CD4-positive, alpha-beta T cell treated with Interferon gamma for 1 hour (primary cell): ENCODE data around the gene RCAN1.
"Not testable (repeated sequence)": the region's sequence is repeated elsewhere in the genome, so short reads cannot be mapped to it uniquely, and the experiment has no call there.

Experiments used
- DNase-seq: peaks from one replicate; pipeline ENCODE4 v3.0.0-alpha.2; 2020

The RCAN1 gene

GRCh38 chr21:34511787-34512455 is 103.0 kb downstream of the RCAN1 start, which contains the start of gene KCNE1:
Gene KCNE1, minus strand, starts transcription at chr21:34512210. Its CDS starts 62,576 bp downstream, at chr21:34449634.
- peak; percentile 70 for DNase-seq

DNA sequence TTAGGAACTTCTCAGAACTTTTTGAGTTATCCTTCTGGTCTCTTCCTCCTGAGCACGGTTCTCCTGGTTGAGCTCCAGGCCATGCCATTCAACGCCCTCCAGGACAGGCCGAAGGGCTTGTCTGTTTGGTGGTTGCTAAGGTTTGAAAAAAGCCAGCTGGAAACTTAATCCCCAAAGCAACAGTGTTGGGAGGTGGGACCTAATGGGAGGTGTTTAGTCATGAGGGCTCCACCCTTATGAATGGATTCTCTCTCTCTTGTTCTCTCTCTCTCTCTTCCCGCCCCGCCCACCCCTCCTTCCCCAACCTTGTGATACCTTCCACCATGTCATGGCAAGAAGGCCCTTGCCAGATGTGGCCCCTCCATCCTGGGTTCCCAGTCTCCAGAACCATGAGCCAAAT is 103.7 kb downstream of the RCAN1 start:
- DNase-seq = peak; percentile 20

GRCh38 chr21:34510148-34511142 is 104.5 kb downstream of the RCAN1 start:
- peak; percentile 59 for DNase-seq

GRCh38 chr21:34509151-34509550 is 105.8 kb downstream of the RCAN1 start:
- no peak for DNase-seq

DNA sequence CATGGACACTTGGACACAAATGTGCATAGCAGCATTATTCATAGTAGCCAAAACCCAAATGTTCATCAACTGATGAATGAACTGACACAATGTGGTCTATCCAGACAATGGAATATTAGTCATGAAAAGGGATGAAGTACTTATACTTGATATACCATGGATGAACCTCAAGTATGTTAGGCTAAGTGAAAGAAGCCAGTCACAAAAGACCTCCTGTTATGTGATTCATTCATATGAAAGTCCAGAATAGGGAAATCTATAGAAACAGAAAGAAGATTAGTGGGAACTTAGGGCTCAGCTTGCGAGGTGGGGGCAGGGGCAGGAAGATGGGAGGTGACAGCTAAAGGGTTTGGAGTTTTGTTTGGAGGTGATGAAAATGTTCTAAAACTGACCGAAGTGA is 110.3 kb downstream of the RCAN1 start:
- DNase-seq = no peak

GRCh38 chr21:34502480-34503106 is 112.3 kb downstream of the RCAN1 start:
- no peak for DNase-seq

GRCh38 chr21:34501716-34502115 is 113.2 kb downstream of the RCAN1 start:
- DNase-seq = no peak

DNA sequence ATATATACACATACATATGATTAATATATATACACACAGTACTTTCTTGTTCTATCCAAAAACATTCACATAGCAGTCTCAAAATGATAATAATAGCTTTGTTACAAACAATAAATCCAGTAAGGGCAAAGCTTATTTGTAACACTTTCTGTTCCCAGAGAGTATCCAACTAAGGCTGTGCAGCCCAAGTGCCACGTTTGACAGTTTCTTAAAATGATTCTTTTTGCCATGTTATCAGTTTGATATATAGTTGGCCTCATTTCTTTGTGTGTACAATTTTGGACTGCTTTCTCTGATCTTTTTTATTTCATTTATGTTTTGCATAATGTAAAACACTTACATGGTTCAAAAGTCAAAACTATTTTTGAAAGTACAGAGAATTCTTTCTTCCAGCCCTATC is 114.7 kb downstream of the RCAN1 start:
- no peak for DNase-seq

DNA sequence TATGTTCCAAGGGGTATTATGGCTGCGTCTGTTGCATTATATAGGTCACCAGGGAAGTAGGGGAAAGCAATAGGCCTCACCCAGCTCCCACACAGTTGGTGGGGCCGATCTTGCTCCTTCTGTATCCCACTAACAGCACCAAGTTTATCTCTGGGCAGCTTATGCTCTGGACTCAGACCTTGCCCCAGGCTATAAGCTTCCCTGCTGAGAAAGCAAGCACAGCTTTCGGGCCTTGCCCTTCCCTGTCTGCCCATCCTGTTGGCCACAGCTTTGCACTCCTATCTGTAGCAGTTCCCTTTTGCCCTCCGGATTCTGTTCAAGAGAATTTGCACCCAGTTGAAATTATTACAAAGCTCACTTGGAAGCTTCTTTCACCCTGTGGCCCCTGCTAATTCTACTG is 115.8 kb downstream of the RCAN1 start:
- no peak for DNase-seq

DNA sequence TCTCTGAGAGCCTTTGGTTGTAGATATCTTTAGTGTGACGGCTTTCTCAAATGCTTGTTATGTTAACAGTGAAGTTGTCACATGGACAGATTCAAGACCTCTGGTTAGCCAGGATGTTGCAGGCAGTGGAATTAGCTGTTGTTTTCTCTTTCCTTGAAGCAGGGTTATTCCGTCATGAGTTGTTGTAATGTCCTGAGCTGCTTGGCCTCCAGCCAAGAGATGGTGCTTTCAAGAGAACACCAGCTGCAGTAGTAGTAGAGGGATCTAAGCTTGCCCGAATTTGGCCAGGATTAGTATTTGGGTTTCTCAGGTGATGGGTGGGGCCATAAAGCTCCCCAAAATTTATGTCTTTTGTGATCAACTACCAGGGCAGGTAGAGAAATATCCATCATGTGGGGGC is 116.3 kb downstream of the RCAN1 start:
- no peak for DNase-seq

- DNase-seq = not testable (repeated sequence)
These were observed 131.1 kb downstream of the RCAN1 start for GRCh38 chr21:34483854-34484253.

- DNase-seq = not testable (repeated sequence)
These were observed 131.5 kb downstream of the RCAN1 start for GRCh38 chr21:34483435-34483834.

GRCh38 chr21:34467333-34467732 is 147.6 kb downstream of the RCAN1 start:
- not testable (repeated sequence) for DNase-seq
